Common myeloid progenitor, CD34-positive (primary cell): ENCODE data around the gene EEF1AKMT2.

Experiments used
- CTCF ChIA-PET: fragments of 350-600 bp; sonication (Branson Sonifier 250); formaldehyde crosslinking; loops from one replicate; lab custom pipeline; 2021; ENCODE audit warnings: antibody characterized with exemption; lab: Charles Lee
- POLR2A ChIA-PET: fragments of 350-600 bp; sonication (Branson Sonifier 250); formaldehyde crosslinking; loops from one replicate; lab custom pipeline; 2021; ENCODE audit warnings: antibody characterized with exemption; lab: Charles Lee
- DNase-seq, 3 donors: peaks; one replicate each; pipeline versions ENCODE4 v3.0.0 to v3.0.0-alpha.2; 2013
- H3K27ac ChIP-seq, 2 experiments: 1 replicate in 1 of 2; 2 replicates in 1 of 2; pipeline ENCODE4 v1.7.0; 2013; ENCODE audit warnings: inconsistent platforms in 2 of 2, low read length in 2 of 2, mild to moderate bottlenecking in 2 of 2, low read depth in 1 of 2, moderate library complexity in 1 of 2; ENCODE audit not compliant: severe bottlenecking in 2 of 2, insufficient read depth in 1 of 2, poor library complexity in 1 of 2
- H3K27me3 ChIP-seq, 5 experiments: replicated peaks in 2 of 5; 1 replicate in 3 of 5; 2 replicates in 2 of 5; pipeline versions ENCODE4 v1.6.1 to v1.7.0; 2013; ENCODE audit warnings: low read length in 4 of 5, mild to moderate bottlenecking in 2 of 5, moderate library complexity in 2 of 5, inconsistent platforms in 1 of 5; ENCODE audit not compliant: insufficient read depth in 5 of 5, control insufficient read depth in 4 of 5
- H3K36me3 ChIP-seq, 4 experiments: 1 replicate in 2 of 4; 2 replicates in 2 of 4; pipeline versions ENCODE4 v1.6.1 to v1.7.0; 2013; ENCODE audit warnings: low read length in 3 of 4, control low read depth in 1 of 4, mild to moderate bottlenecking in 1 of 4; ENCODE audit not compliant: control insufficient read depth in 4 of 4, insufficient read depth in 4 of 4
- H3K4me1 ChIP-seq, 4 experiments: 1 replicate in 3 of 4; 2 replicates in 1 of 4; pipeline versions ENCODE4 v1.6.1 to v1.7.1; 2013; ENCODE audit warnings: low read length in 3 of 4, mild to moderate bottlenecking in 3 of 4, control low read depth in 1 of 4, inconsistent platforms in 1 of 4, moderate library complexity in 1 of 4; ENCODE audit not compliant: control insufficient read depth in 4 of 4, insufficient read depth in 4 of 4; ENCODE audit errors: control extremely low read depth in 1 of 4
- H3K4me3 ChIP-seq, 7 experiments: 1 replicate in 4 of 7; 2 replicates in 3 of 7; pipeline versions ENCODE4 v1.5.1 to v1.7.0; 2013; ENCODE audit warnings: mild to moderate bottlenecking in 7 of 7, low read length in 6 of 7, moderate library complexity in 6 of 7, inconsistent platforms in 2 of 7, low read depth in 2 of 7, control low read depth in 1 of 7; ENCODE audit not compliant: insufficient read depth in 4 of 7, control insufficient read depth in 1 of 7; ENCODE audit errors: extremely low read depth in 1 of 7
- H3K9me3 ChIP-seq, 5 experiments: 1 replicate in 4 of 5; 2 replicates in 1 of 5; pipeline versions ENCODE4 v1.6.1 to v1.7.1; 2013; ENCODE audit warnings: low read length in 4 of 5, mild to moderate bottlenecking in 2 of 5, inconsistent platforms in 1 of 5, low read depth in 1 of 5, moderate library complexity in 1 of 5; ENCODE audit not compliant: control insufficient read depth in 4 of 5, insufficient read depth in 2 of 5; ENCODE audit errors: control extremely low read depth in 1 of 5
- WGBS: methylation state at CpG from one replicate; pipeline ENCODE4 v1.1.5; 2013; ENCODE audit not compliant: insufficient coverage; 5-methylcytosine and 5-hydroxymethylcytosine counted together

EEF1AKMT2 gene

GRCh38 chr10:124725171-124725631, 66.5 kb downstream of the EEF1AKMT2 start:
- Histone ChIP-seq H3K27ac (no peak overlapping the region), H3K4me3 (no peak overlapping the region), H3K4me1 (peaks cover 41 to 75% (median 61%) of the 10 kb centered on the region in 4 experiments), H3K9me3 (no peaks in the 10 kb centered on the region), H3K27me3 (no peaks in the 10 kb centered on the region), H3K36me3 (peaks cover 0 to 17% (median 0%) of the 10 kb centered on the region in 4 experiments)
- WGBS: 94% methylated on average over 9 of the region's 9 CpGs
- ChIA-PET CTCF (interaction anchor here (0.7 to 8.9 kb wide), 6 partner anchors 9 to 190 kb away, joined by 3 to 78 read pairs (median 6); no protein-coding TSS in a partner anchor), POLR2A (no interaction called here)
- no peak for DNase-seq

- CTCF ChIA-PET: interaction anchor here (0.7 to 8.9 kb wide), 8 partner anchors 9 to 190 kb away, joined by 3 to 78 read pairs (median 5); no protein-coding TSS in a partner anchor
- Histone ChIP-seq H3K9me3 (no peaks in the 10 kb centered on the region), H3K36me3 (peaks cover 0 to 17% (median 0%) of the 10 kb centered on the region in 4 experiments), H3K27me3 (no peaks in the 10 kb centered on the region), H3K4me1 (peaks cover 38 to 75% (median 61%) of the 10 kb centered on the region in 4 experiments), H3K27ac (peak overlapping the region in 1 of 2 experiments; percentile 16), H3K4me3 (no peak overlapping the region)
- POLR2A ChIA-PET: no interaction called here
- 96% methylated on average over 15 of the region's 20 CpGs for WGBS
- DNase-seq: no peak
Observed at GRCh38 chr10:124724279-124725027, 67.2 kb downstream of the EEF1AKMT2 start.

GRCh38 chr10:124723826-124724225, 67.9 kb downstream of the EEF1AKMT2 start:
- POLR2A ChIA-PET: no interaction called here
- Histone ChIP-seq H3K27me3 (no peaks in the 10 kb centered on the region), H3K4me1 (peaks cover 37 to 75% (median 61%) of the 10 kb centered on the region in 4 experiments), H3K27ac (peak overlapping the region in 1 of 2 experiments; percentile 16), H3K9me3 (no peaks in the 10 kb centered on the region), H3K4me3 (no peak overlapping the region), H3K36me3 (peaks cover 0 to 17% (median 0%) of the 10 kb centered on the region in 4 experiments)
- CTCF ChIA-PET: interaction anchor here (1.0 to 8.9 kb wide), 8 partner anchors 10 to 77 kb away, joined by 3 to 109 read pairs (median 6); no protein-coding TSS in a partner anchor
- WGBS: 96% methylated on average over 8 of the region's 9 CpGs
- DNase-seq: no peak

- peaks cover 38 to 75% (median 61%) of the 10 kb centered on the region in 4 experiments for H3K4me1 ChIP-seq
- no peaks in the 10 kb centered on the region for H3K27me3 ChIP-seq
- POLR2A ChIA-PET: no interaction called here
- peak in 1 of 3 donors; percentile 50 for DNase-seq
- WGBS: 77% methylated on average over 7 of the region's 8 CpGs
- no peak overlapping the region for H3K4me3 ChIP-seq
- peaks cover 0 to 17% (median 0%) of the 10 kb centered on the region in 4 experiments for H3K36me3 ChIP-seq
- CTCF ChIA-PET: interaction anchor here (0.7 to 8.9 kb wide), 14 partner anchors 8 to 191 kb away, joined by 3 to 109 read pairs (median 4); no protein-coding TSS in a partner anchor
- no peaks in the 10 kb centered on the region for H3K9me3 ChIP-seq
- H3K27ac ChIP-seq: no peak overlapping the region
Observed at GRCh38 chr10:124722798-124723783, 68.6 kb downstream of the EEF1AKMT2 start.

DNA sequence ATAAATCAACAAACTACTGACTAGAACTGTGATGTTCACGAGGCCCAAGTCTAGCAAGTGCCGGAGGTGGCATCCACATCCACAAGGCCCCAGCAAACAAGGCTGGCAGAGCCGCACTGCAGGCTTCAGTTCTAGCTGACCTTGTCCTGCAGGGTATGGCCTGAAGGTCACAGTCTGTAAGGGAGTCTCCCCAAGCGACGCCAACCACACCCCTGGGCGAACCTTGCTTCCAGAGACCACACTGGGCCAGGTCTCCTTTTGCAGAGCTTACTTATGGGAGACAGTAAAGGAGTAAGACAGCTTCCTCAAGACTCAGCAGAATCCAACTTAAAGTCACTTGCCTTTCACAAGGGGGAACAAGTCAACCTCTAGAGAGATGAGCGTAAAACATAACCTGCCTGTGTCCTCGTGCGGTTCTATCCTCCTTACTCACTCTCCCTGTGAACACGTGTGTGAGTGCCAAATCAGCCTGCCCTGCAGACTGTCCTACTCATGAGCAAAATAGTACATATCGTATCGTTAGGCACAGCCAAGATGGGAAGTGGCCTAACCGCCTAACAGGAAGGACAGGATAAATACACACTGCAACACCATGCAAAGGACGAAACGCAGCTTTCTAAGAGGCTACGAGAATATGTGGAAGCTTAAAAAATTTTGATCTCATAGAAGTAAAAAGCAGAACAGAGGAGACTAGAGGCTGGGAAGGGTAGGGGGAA, 70.2 kb downstream of the EEF1AKMT2 start:
- Histone ChIP-seq H3K4me3 (peak overlapping the region in 3 of 7 experiments; percentile 26 to 40 (median 29)), H3K27me3 (no peaks in the 10 kb centered on the region), H3K9me3 (no peaks in the 10 kb centered on the region), H3K27ac (peak overlapping the region in 1 of 2 experiments; percentile 47), H3K36me3 (peaks cover 0 to 15% (median 0%) of the 10 kb centered on the region in 4 experiments), H3K4me1 (peaks cover 42 to 84% (median 68%) of the 10 kb centered on the region in 4 experiments)
- POLR2A ChIA-PET: interaction anchor here (1.4 kb wide), 1 partner anchor 19 kb away, joined by 9 read pairs; no protein-coding TSS in a partner anchor
- WGBS: 34% methylated on average over 16 of the region's 16 CpGs
- CTCF ChIA-PET: interaction anchor here (0.7 to 8.9 kb wide), 9 partner anchors 10 to 186 kb away, joined by 3 to 109 read pairs (median 4); partner anchors contain the start of gene FAM53B
- peak; percentile 74 to 94 (median 92) for DNase-seq
